ENCODE data around the gene NOLC1.

DNA sequence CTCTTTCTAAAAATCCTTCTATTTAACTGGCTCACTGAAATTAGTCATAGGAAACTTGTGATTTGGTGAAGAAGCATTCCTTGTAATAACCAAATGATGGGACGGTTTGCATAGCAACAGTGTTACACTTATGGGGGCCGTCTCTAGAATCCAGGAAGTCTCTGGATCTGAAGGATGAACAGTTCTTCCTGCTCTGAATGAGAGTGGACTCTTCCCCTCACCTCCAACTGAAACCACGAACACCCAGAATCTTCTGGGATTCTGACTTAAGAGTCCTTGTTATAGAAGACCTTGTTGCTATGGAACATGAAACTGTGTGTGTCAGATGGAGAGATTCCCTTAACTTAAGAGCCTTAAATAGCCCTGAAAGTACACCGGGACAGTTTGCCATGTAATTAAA, 23.2 kb downstream of the NOLC1 start:
- TF ChIP-seq, protein P1, sequence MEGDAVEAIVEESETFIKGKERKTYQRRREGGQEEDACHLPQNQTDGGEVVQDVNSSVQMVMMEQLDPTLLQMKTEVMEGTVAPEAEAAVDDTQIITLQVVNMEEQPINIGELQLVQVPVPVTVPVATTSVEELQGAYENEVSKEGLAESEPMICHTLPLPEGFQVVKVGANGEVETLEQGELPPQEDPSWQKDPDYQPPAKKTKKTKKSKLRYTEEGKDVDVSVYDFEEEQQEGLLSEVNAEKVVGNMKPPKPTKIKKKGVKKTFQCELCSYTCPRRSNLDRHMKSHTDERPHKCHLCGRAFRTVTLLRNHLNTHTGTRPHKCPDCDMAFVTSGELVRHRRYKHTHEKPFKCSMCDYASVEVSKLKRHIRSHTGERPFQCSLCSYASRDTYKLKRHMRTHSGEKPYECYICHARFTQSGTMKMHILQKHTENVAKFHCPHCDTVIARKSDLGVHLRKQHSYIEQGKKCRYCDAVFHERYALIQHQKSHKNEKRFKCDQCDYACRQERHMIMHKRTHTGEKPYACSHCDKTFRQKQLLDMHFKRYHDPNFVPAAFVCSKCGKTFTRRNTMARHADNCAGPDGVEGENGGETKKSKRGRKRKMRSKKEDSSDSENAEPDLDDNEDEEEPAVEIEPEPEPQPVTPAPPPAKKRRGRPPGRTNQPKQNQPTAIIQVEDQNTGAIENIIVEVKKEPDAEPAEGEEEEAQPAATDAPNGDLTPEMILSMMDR (IDR thresholded peaks at IDR 0.05) = no peak
- TF ChIP-seq, protein P2, sequence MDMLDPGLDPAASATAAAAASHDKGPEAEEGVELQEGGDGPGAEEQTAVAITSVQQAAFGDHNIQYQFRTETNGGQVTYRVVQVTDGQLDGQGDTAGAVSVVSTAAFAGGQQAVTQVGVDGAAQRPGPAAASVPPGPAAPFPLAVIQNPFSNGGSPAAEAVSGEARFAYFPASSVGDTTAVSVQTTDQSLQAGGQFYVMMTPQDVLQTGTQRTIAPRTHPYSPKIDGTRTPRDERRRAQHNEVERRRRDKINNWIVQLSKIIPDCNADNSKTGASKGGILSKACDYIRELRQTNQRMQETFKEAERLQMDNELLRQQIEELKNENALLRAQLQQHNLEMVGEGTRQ (CRISPR knock-in tag; IDR thresholded peaks at IDR 0.05) = no peak
- no peak for TF ChIP-seq TP53 (CRISPR knock-in tag; IDR thresholded peaks at IDR 0.05)
